IPS DF 4.7 (cell line): ENCODE data around the gene ZSWIM6.

Experiments used
- DNase-seq: peaks from one replicate; pipeline ENCODE4 v3.0.0-alpha.2; 2013; ENCODE audit warnings: low spot score; ENCODE audit errors: extremely low read depth

ZSWIM6 gene

DNA sequence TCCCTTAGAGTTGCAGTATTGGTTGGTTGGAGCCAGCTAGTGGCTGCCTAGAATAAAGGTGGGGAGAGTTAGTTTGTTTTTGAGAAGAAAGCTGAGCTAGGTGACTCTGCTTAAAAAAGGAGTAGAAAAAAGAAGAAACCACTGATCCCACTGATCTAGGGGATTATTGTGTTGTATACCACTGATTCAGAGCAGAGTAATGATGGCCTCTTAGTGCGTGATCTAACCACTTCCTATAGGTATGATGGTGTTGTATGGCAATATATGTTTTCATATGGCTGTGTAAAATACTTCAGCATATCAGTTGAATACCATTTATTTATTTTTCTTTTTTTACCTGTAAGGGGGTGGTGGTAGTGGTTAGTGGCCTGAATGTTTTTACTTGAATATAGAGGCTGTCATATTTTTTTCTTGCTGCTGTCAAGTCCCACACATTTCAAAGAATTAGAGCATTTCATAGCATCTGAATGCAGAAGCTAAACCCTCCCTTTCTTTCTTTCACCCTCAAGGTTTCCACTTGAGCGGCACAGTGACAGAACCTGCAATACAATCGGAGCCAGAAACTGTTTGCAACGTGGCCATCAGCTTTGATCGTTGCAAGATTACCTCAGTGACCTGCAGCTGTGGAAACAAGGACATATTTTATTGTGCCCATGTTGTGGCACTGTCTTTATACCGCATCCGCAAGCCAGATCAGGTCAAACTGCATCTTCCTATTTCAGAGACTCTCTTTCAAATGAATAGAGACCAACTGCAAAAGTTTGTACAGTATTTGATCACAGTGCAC is 140.3 kb downstream of the ZSWIM6 start:
- no peak for DNase-seq

DNA sequence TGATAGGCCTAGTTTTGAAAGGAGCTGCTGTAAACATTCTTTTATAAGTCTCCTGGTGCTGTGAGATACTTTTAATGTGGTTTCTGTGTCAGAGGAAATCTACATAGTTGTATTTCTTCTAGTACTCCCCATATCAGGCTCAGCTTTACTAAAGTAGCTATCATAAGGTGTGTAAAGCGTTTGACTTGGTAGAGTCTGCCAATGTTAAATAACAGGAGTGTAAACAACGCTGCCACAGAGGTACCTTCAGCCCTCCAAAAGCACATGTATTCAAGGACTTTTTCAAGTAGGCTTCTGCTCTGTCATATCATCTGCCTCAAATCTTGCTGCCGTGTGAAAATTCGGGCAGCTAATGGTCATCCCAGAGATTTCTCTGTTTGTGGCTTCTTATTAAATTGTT is 142.7 kb downstream of the ZSWIM6 start:
- no peak for DNase-seq

DNA sequence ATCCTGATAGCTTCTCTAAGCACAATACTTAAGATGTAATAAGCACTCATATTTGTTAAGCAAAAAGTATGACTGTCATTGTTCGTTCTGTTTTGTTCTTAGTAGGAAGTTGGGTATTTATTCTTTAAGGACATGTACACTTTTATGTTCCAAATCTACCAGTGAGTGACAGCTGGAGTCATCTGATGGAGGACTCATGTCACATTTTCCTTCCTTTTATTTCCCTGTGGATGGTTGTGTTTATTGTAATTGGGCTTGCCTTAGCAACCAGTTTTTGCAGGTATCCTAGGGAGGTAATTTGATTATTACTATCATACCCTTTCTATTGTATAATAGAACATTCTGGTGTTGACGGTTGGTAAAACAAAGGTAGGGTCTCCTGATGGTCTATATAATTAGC is 145.7 kb downstream of the ZSWIM6 start:
- no peak for DNase-seq

DNA sequence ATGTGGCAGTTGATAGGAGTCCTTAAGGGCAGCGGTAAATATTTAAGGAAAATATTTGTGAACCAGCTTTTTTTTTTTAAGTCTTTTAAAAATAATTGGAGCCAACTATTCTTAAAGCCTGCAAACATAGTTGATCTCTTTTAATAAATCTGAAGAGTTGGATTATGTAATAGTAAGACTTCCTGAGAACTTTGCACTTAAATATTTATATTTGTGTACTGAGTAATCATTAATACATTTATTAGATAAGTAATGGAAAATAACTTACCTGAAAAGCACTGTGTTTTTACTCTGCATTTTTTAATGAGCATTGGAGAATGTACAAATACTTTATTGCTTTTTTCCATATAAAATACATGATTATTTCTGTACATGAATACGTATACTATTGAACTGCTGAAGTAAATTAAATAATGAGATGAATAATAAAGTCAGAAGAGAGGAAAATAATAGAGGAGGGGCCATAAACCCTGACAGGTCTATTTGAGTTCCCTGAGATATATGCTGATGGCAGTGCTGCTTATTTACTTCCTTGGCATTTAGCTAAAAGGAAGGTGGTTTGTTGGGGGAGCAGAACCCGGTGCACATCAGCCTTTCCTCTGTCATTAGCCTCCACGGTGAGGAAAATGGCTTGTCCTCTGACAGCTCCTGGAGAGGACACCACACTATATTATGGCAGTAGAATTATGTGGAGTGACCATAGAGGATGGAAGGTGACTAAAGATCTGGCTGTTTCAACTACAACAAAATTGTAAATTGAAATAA is 148.0 kb downstream of the ZSWIM6 start:
- DNase-seq = no peak

DNA sequence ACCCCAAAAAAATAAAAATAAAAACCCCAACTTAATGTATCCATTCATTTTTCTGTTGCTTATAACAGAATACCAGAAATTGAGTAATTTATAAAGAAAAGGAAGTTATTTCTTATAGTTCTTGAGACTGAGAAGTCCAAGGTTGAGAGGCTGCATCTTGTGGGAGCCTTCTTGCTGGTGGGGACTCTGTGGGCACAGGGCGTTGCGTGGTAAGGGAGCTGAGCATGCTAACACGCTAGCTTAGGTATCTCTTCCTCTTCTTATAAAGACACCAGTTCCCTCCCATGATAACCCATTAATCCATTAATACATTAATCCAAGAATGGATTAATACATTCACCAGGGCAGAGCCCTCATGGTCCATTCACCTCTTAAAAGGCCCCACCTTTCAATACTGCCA is 150.9 kb downstream of the ZSWIM6 start:
- no peak for DNase-seq

DNA sequence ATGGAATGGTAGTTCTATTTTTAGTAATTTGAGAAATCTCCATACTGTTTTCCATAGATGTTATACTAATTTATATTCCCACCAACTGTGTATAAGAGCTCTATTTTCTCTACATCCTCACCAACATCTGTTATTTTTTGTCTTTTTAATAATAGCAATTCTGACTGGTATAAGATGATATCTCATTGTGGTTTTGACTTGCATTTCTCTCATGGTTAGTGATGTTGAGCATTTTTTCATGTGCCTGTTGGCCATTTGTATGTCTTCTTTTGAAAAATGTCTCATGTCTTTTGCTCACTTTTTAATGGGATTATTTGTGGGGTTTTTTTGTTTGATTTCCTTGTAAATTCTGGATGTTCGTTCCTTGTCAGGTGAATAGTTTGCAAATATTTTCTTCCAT is 154.4 kb downstream of the ZSWIM6 start:
- no peak for DNase-seq

DNA sequence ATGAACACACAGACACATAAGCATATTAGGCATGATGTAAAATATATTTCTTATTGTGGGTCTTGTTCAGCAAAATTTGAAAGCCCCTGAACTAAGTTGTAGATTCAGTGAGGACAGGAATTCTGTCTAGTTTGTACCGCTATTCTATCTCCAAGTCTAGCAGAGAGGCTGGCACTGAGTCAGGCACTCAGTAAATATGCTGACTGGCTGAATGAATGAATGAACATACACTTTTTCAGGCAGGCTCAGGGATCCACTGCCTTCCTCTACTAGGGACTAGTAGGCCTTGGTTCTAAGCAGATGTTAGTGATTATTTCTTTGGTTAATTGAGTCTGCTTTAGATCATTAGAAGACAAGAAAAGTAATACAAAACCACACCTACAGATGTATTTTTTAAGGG is 157.5 kb downstream of the ZSWIM6 start:
- DNase-seq = no peak

DNA sequence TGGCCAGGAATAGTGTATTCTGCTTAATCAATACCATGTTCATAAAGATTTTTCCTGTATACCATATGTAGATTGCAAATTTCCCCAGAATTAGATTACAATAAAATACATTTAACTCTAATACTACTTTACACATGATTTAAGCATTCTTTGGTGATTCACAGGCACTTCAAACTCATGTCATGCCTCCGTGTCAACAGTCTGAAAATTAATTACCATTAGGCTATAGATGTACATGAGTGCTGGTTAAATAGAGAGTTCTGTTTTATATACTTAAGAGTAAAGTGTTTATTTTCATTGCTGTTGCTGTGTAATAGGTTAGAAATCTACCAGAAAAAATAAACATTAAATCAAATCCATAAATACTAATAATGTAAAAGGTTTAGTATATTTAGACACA is 159.8 kb downstream of the ZSWIM6 start:
- no peak for DNase-seq

DNA sequence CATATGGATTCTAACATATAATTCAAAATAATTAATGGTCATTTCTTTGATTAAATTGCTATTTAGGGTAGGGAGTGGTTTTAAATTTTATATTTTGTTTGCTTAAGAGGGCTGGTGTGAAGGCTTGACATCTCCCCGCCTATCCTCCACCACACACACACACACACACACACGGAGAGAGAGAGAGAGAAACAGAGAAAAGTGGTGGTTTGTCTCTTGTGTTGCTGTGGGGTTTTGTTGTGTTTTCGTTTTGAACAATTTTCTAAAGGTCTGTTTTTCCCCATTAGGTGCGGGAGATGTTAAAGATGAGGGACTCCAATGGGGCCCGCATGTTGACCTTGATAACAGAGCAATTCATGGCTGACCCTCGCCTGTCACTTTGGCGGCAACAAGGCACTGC is 161.9 kb downstream of the ZSWIM6 start:
- no peak for DNase-seq

DNA sequence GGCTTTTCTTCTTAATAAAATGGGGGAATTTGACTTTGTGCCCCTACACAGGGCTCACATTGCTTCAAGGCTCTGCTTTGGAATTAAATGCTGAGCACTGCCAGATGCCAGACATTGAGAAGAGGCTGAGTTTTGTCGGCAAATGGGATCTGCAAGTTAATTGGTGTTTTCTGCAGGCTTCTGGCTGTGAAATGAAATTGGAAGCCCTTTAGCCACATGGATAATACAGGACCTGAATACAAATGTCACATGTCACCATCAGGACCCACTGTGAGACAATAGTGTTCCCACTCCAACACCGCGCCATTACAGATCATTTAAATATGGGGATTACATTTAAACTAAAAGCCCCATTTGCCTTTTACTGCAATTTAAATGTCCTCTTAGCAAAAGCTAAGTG is 164.4 kb downstream of the ZSWIM6 start:
- no peak for DNase-seq

DNA sequence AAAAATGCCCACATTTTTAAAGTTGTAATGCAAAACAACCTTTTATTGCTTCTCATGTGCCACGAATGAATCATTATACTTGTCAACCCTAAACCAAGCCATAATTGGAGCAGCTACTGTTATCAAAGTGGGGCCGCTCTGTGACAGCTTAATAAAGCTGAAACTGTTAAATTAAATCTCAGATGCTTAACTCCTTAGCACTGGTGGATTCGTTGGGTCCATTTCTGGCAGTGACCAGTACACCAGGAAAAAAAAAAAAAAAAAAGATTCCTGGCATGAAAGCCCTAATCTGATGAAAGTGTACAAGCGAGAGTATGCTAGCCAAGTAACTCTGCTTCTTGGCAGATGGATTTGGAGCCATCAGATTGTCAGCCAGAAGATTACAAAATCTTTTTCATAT is 164.8 kb downstream of the ZSWIM6 start:
- DNase-seq = no peak

DNA sequence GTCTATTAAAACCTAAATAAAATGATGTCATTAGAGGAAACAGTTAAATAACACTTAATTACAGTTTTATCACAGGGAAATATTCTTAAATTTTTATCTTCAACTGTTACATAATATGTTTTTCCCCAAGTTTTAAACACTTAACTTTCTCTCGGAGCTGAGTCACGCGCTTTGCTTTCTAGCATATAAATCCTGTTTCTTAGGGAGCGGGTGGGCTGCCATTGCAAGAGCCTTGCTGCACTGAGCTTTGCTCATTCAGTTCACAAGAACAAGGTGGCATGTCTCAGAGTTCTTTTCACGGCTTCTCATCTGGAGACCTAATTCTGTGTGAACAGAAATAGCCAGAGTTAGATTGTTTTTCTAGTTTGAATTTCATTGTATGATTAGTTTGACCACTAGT is 166.1 kb downstream of the ZSWIM6 start:
- DNase-seq = no peak

DNA sequence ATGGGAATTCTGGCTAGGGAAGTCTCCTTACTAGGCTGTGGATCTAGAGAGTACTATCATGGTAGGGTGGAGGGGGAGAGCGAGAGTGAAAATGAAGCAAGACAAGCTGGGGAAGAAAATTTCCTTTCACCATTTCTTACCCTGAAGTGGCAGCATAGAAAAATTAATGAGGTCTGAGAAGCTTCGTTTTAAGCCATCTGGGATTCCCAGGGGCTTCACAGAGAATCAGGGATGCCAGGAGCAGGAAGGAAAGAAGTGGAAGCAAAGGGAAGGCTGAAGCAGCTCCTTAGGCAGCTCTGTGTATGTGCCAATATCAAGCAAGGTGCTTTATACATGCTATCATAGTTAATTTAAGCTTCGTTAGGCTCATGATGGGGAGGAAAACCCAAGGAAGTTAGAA is 169.9 kb downstream of the ZSWIM6 start:
- DNase-seq = no peak

DNA sequence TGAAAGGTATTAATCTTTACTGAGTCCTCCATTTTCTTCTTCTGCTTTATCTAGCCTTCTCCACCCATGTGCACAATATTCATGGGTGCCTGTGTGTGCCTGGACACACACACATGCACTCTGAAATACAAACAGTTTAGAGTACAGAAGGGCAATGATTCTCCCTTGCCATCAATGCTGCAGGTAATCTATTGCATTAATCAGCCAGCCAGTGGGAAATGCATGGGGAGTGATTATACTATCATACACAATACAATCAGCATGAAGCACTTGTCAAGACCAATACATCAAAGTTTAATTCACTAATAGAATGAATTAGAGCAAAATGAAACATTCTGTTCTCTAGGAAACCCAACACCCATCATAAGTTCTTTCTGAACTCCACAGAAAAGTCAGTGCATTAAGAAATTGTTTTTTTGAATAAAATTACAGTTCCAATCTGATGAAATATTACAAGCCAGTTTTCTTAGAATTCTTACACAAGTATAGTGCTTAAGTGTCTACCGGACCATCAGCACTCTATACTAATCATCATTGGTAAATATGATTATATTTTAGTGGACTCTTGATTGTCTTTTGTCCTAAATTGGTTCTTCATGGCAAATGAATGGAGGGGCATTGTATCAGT is 172.2 kb downstream of the ZSWIM6 start:
- no peak for DNase-seq

DNA sequence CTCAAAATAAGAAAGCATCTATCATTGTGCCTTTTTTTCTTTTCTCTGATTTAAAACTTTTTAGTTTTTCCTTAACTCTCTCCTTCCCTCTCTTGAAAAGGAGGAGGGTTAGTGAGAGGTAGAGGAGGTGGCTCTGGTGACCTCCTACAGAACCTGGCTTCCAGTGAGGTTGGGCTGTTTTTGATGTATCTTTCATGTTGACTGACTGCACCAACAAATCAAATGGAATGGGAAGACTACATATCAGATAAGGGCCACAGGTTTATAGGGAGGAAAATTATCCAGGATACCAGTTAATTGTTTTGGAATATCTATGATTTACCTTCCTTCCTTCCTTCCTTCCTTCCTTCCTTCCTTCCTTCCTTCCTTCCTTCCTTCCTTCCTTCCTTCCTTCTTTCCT is 173.2 kb downstream of the ZSWIM6 start:
- no peak for DNase-seq

DNA sequence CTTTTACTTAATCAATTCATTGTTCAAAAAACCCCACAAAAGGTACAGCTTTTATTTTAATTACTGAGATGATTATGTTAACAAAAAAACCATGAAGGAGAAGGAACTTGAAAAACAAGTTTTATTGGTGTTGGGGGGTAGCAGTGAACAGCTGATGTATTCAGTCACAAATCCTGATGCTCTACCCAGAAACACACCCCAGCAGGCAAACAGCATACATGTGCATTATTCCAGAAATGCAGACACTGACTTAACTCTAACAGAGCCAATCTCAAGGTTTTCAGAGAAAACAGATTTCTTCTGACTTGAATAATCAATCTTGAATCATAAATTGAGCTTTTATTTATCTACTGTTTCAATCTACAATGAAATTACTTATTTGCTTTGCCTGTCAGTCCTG is 175.2 kb downstream of the ZSWIM6 start:
- no peak for DNase-seq

DNA sequence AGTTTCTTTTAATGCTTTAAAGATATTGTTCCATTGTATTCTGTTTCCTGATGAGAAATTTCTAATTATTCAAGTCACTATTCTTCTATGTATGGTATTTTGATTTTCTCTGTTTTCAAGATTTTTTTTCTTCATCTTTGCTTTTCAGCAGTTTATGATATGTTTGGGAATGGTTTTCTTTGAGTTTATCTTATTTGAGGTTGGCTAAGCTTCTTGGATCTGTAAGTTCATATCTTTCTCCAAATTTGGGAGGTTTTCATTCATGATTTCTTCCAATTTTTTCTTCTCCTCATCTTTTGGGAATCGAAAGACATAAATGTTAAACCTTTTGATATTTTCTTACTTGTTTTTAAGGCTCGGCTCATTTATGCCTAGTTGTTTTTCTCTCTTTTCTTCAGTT is 184.9 kb downstream of the ZSWIM6 start:
- no peak for DNase-seq

DNA sequence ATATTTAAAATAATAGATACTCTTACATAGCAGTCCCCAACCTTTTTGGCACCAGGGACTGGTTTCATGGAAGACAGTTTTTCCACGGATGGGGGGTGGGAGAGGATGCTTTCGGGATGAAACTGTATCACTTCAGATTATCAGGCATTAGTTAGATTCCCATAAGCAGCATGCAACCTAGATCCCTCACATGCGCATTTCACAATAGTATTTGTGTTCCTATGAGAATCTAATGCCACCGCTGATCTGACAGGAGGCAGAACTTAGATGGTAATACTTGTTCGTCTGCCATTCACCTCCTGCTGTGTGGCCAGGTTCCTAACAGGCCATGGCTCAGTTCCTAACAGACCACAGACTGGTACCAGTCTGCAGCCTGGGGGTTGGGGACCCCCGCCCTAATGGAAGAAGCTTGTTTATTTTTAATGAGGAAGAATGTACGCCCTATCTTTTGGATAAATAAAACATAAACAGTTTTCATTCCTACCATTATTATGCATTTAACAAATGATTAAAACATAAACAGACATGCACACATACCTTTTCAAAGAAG is 187.7 kb downstream of the ZSWIM6 start:
- DNase-seq = no peak

DNA sequence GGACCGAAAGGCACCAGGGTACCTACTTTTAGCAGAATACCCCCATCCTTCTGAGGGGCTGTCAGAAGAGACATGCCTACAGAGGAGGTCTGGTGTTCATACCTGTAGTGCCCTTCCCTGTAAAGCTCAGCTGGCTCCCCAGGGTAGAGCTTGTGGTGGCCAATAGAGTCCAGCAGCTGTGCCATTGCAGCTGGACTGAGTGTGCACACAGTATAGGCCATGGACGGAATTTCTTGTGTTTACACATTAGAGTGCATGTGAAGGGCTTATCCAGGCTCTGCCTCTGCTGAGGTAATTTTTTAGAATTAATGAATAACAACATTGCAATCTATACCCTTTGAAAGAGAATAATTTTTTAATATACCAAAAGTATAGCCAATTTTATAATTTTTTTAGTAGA is 191.0 kb downstream of the ZSWIM6 start:
- no peak for DNase-seq

DNA sequence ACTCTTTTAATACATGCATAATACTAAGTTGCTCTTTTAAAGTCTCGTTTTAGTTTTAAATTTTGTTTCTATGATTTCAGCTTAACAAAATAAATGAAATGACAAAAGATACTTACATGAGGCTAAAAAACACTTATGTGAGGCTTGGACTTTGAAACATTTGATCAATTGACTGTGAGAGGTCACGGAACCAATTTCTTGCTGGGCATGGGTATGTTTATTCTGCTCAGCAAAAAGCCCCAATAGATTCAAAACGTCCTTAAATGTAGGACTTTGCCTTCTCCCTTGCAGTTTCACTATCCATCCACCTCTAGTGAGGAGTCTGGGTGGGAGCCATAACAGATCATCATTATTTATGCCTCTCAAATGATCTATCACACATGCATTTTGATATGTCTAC is 191.9 kb downstream of the ZSWIM6 start:
- DNase-seq = no peak

DNA sequence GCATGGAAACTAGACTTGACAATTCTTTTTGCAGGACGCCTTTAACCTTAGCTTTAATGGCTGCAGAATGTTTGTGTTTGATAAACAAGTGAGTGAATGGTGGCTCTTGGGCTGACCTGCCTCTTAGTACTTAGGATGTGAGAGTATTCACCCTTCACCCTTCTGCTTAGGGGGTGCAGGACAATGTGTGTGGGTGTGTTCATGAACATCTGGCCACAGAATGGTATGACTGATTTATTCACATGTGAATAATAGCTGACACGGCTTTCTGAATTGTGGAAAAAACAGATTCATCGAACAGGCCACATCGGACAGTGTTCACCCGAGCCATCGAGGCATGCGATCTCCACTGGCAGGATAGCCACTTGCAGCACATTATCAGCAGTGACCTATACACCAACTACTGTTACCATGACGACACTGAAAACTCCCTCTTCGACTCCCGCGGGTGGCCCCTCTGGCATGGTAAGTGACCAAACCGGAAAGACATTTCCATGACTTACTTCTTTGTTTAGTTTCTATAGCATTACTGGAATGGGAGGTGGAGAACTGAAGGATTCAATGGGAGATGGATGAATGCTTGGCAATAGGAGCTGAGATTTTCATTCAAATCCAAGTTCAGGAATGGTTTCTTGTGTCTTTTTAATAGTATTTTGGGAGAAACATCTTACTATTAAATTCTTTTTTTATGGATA is 193.6 kb downstream of the ZSWIM6 start:
- no peak for DNase-seq

DNA sequence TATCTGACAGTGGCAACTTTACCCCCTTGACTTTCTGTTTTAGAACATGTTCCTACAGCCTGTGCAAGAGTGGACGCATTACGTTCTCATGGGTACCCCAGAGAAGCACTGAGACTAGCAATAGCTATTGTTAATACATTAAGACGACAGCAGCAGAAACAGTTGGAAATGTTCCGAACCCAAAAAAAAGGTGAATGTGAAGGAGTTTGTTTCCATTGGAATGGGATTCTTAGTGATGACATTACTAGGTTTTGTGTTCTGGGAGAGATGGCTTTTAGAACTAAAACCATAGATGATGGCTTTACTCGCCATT is 194.1 kb downstream of the ZSWIM6 start:
- DNase-seq = no peak
